Subcutaneous adipose tissue (tissue), 4 donors: Measurements from ENCODE around the gene METAP2. TPM values are rescaled to one million over a fixed set of nuclear protein-coding genes. Genes with fewer than 3 reads are reported as not detected.

ENCODE experiments used
- CTCF ChIP-seq: fragments of 450-650 bp; IDR thresholded peaks from one replicate; pipeline ENCODE4 v1.5.1; 2016; ENCODE audit warnings: low read depth, mild to moderate bottlenecking, control low read depth, antibody characterized with exemption, moderate library complexity
- total RNA-seq, 4 donors: library from RNA; depleted of rRNA; stranded (reverse); fragments of >200 nt; gene quantifications; one replicate each; pipeline ENCODE4 v1.1.0, GENCODE V29; 2016

Gene METAP2
- total RNA-seq, 4 donors from 2014 or later: 65.2 to 138 (median 78.1) TPM

- TF ChIP-seq CTCF: no peak
These were observed 74.8 kb downstream of the METAP2 start for GRCh38 chr12:95548539-95549391.

- TF ChIP-seq CTCF: no peak
These were observed 75.6 kb downstream of the METAP2 start for GRCh38 chr12:95549392-95550084.

DNA sequence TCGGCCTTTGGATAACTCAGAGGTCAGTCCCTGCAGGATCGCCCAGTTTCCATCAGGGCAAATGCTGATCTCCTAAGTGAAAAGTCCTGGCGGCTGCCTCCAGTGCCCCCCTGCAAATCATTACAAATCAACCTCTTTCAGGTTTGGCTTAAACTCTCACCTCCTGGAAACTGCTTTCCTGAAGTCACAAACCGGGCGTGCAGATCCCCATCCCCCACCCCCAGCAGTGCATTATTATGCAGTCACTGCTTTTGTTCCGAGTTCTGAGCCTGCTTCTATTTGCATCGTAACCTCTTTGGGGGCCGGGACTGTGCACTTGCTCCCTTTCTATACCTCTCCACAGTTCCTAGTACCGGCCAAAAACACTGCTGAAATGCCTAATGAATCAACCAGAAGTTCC lies 77.4 kb downstream of the METAP2 start, which contains the start of gene USP44:
Gene USP44, minus strand, starts transcription at position 172 of the 400 bp plus-strand sequence. CDS start 17,220 bp downstream, outside the sequence.
- no peak for TF ChIP-seq CTCF

- TF ChIP-seq CTCF: no peak
These were observed 78.1 kb downstream of the METAP2 start for GRCh38 chr12:95551913-95552516.

DNA sequence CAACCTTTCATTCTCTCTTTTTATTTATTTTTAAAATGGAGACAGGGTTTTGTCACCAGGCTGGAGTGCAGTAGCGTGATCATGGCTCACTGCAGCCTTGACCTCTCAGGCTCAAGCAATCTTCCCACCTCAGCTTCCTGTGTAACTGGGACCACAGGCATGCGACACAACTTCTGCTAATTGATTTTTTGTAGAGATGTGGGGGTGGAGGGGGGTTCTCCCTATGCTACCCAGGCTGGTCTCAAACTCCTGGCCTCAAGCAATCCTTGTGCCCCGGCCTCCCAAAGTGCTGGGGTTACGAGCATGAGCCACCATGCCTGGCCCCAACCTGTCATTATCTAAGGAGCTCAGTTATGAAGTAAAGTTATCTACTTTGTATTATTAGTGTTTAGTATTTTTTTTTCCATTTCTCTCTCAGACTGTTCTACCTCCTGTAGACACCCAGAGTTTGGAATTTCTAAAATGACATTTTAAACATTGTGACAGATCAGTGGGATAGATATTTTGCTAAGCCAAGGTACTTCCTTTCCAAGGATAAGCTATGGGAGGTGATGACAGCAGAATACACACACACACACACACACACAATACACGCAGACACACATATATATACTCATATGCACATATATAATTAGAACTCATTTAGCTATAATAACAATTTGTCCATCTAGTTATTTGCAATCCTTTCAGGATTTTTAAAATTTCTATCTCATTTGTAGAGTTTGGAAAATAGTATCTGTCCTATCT lies 79.4 kb downstream of the METAP2 start:
- TF ChIP-seq CTCF: no peak

DNA sequence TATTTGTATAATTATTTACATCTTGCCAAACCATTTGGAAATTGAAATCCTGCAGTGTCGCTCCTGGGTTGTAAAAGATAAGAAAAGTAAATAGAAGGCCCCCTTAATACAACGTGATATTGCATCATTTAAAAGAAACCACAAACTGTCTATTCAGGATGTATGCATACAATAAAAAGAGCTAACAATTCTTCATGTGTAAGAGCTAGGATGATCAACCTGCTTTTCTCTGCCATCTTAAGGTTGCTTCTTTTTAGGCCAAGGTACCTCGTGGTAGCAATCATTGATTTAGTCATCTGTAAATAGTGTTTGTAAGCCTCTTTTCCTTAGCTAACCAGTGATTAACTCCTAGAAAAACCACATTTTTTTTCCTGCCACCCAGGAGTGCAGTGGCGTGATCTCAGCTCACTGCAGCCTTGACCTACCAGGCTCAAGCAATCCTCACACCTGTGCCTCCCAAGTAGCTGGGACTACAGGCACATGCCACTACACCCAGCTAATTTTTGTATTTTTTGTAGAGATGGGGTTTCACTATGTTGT lies 80.7 kb downstream of the METAP2 start:
- no peak for TF ChIP-seq CTCF
